IPS-20b (cell line): ENCODE measurements around the gene NCOA6.
"Not testable (repeated sequence)": the region's sequence is repeated elsewhere in the genome, so short reads cannot be mapped to it uniquely, and the experiment has no call there.

Experiments used
- H3K27ac ChIP-seq: one replicate; pipeline ENCODE4 v1.5.1; 2013; ENCODE audit warnings: low read length
- H3K27me3 ChIP-seq: 2 replicates; pipeline ENCODE4 v1.6.1; 2013; ENCODE audit warnings: mild to moderate bottlenecking, low read length, inconsistent platforms; ENCODE audit not compliant: insufficient read depth
- H3K36me3 ChIP-seq: 2 replicates; pipeline ENCODE4 v1.6.1; 2013; ENCODE audit warnings: low read depth, mild to moderate bottlenecking, inconsistent platforms, low read length, moderate library complexity; ENCODE audit not compliant: insufficient read depth
- H3K4me1 ChIP-seq: 2 replicates; pipeline ENCODE4 v1.6.1; 2013; ENCODE audit warnings: mild to moderate bottlenecking, control low read depth, inconsistent platforms, low read length, moderate library complexity; ENCODE audit not compliant: insufficient read depth
- H3K4me3 ChIP-seq: 2 replicates; pipeline ENCODE4 v1.5.1; 2013; ENCODE audit warnings: mild to moderate bottlenecking, low read length, inconsistent platforms
- H3K9ac ChIP-seq: 2 replicates; pipeline ENCODE4 v1.6.1; 2013; ENCODE audit warnings: low read depth, mild to moderate bottlenecking, inconsistent platforms, low read length, moderate library complexity
- H3K9me3 ChIP-seq: 2 replicates; pipeline ENCODE4 v1.6.1; 2013; ENCODE audit warnings: mild to moderate bottlenecking, low read depth, low read length, inconsistent platforms; ENCODE audit not compliant: insufficient read depth

NCOA6 gene

GRCh38 chr20:34824452-34824805 is 1.0 kb downstream of the NCOA6 start:
- Histone ChIP-seq H3K9ac (peak overlapping the region; percentile 91), H3K27ac (peak overlapping the region; percentile 71), H3K36me3 (no peaks in the 10 kb centered on the region)

GRCh38 chr20:34824026-34824425 is 1.4 kb downstream of the NCOA6 start:
- Histone ChIP-seq H3K27me3 (no peaks in the 10 kb centered on the region), H3K4me3 (peak overlapping the region; percentile 93), H3K36me3 (no peaks in the 10 kb centered on the region), H3K4me1 (peaks cover 5% of the 10 kb centered on the region; the same call in 1 of the 2 replicates), H3K9ac (peak overlapping the region; percentile 19; the same call in 1 of the 2 replicates), H3K9me3 (no peaks in the 10 kb centered on the region), H3K27ac (no peak overlapping the region)

More at GRCh38 chr20:34824452-34824805, 1.0 kb downstream of the NCOA6 start:
- H3K4me3 ChIP-seq: peak overlapping the region; percentile 93
- no peaks in the 10 kb centered on the region for H3K9me3 ChIP-seq
- peaks cover 5% of the 10 kb centered on the region; the same call in 1 of the 2 replicates for H3K4me1 ChIP-seq
- H3K27me3 ChIP-seq: no peaks in the 10 kb centered on the region

GRCh38 chr20:34820805-34821578 is 4.5 kb downstream of the NCOA6 start:
- no peaks in the 10 kb centered on the region for H3K9me3 ChIP-seq
- no peaks in the 10 kb centered on the region for H3K36me3 ChIP-seq
- H3K4me1 ChIP-seq: peaks cover 18% of the 10 kb centered on the region
- no peak overlapping the region for H3K27ac ChIP-seq
- H3K4me3 ChIP-seq: no peak overlapping the region
- no peaks in the 10 kb centered on the region for H3K27me3 ChIP-seq
- H3K9ac ChIP-seq: no peak overlapping the region

- Histone ChIP-seq H3K27me3 (no peaks in the 10 kb centered on the region), H3K9me3 (no peaks in the 10 kb centered on the region), H3K4me3 (no peak overlapping the region), H3K36me3 (no peaks in the 10 kb centered on the region), H3K27ac (no peak overlapping the region), H3K4me1 (peaks cover 13% of the 10 kb centered on the region), H3K9ac (no peak overlapping the region)
Measured at GRCh38 chr20:34817801-34818200, 7.7 kb downstream of the NCOA6 start.

- no peak overlapping the region for H3K27ac ChIP-seq
- H3K9ac ChIP-seq: no peak overlapping the region
- peaks cover 13% of the 10 kb centered on the region for H3K4me1 ChIP-seq
- no peaks in the 10 kb centered on the region for H3K27me3 ChIP-seq
- H3K9me3 ChIP-seq: no peaks in the 10 kb centered on the region
- H3K4me3 ChIP-seq: no peak overlapping the region
- H3K36me3 ChIP-seq: no peaks in the 10 kb centered on the region
Measured at GRCh38 chr20:34817072-34817471, 8.4 kb downstream of the NCOA6 start.

- no peaks in the 10 kb centered on the region for H3K36me3 ChIP-seq
- no peaks in the 10 kb centered on the region for H3K9me3 ChIP-seq
- H3K4me1 ChIP-seq: peaks cover 13% of the 10 kb centered on the region
- H3K27me3 ChIP-seq: no peaks in the 10 kb centered on the region
- no peak overlapping the region for H3K4me3 ChIP-seq
- no peak overlapping the region for H3K27ac ChIP-seq
- H3K9ac ChIP-seq: no peak overlapping the region
Measured at GRCh38 chr20:34815636-34816035, 9.8 kb downstream of the NCOA6 start.

- Histone ChIP-seq H3K4me3 (no peak overlapping the region), H3K4me1 (no peaks in the 10 kb centered on the region), H3K9ac (no peak overlapping the region), H3K27me3 (no peaks in the 10 kb centered on the region), H3K9me3 (no peaks in the 10 kb centered on the region), H3K27ac (no peak overlapping the region), H3K36me3 (no peaks in the 10 kb centered on the region)
Measured at GRCh38 chr20:34808583-34808982, 16.9 kb downstream of the NCOA6 start.

- H3K9ac ChIP-seq, H3K4me3 ChIP-seq, H3K36me3 ChIP-seq, H3K27me3 ChIP-seq, H3K27ac ChIP-seq, H3K9me3 ChIP-seq, H3K4me1 ChIP-seq: not testable (repeated sequence)
Measured at GRCh38 chr20:34807944-34808465, 17.4 kb downstream of the NCOA6 start.

- H3K27ac ChIP-seq: no peak overlapping the region
- no peak overlapping the region for H3K4me3 ChIP-seq
- H3K4me1 ChIP-seq: no peaks in the 10 kb centered on the region
- H3K27me3 ChIP-seq: no peaks in the 10 kb centered on the region
- no peaks in the 10 kb centered on the region for H3K9me3 ChIP-seq
- H3K36me3 ChIP-seq: no peaks in the 10 kb centered on the region
- H3K9ac ChIP-seq: no peak overlapping the region
Measured at GRCh38 chr20:34806255-34806654, 19.2 kb downstream of the NCOA6 start.

GRCh38 chr20:34798871-34799270 is 26.6 kb downstream of the NCOA6 start:
- Histone ChIP-seq H3K9me3 (no peaks in the 10 kb centered on the region), H3K36me3 (no peaks in the 10 kb centered on the region), H3K27me3 (no peaks in the 10 kb centered on the region), H3K27ac (no peak overlapping the region), H3K4me1 (no peaks in the 10 kb centered on the region; the same call in 1 of the 2 replicates), H3K9ac (no peak overlapping the region), H3K4me3 (no peak overlapping the region)

GRCh38 chr20:34798328-34798727 is 27.1 kb downstream of the NCOA6 start:
- no peaks in the 10 kb centered on the region for H3K27me3 ChIP-seq
- H3K9ac ChIP-seq: no peak overlapping the region
- H3K27ac ChIP-seq: no peak overlapping the region
- no peak overlapping the region for H3K4me3 ChIP-seq
- H3K4me1 ChIP-seq: no peaks in the 10 kb centered on the region; the same call in 1 of the 2 replicates
- no peaks in the 10 kb centered on the region for H3K36me3 ChIP-seq
- H3K9me3 ChIP-seq: no peaks in the 10 kb centered on the region
